ENCODE data around the gene SPG7.

The SPG7 gene

GRCh38 chr16:89482150-89482816 is 25.9 kb upstream of the SPG7 start:
- H3F3A ChIP-seq (ENCODE audit: insufficient read depth, low read length): no peaks in the 10 kb centered on the region
- no peaks in the 10 kb centered on the region for H3K9me2 ChIP-seq (ENCODE audit: low read depth, low read length)
- H3K27me3 ChIP-seq (ENCODE audit: insufficient read depth, low read length): no peaks in the 10 kb centered on the region
- peak overlapping the region; percentile 5 for H3K27ac ChIP-seq (ENCODE audit: low read depth, low read length, poor library complexity, severe bottlenecking)
- peaks cover 90% of the 10 kb centered on the region for H3K4me1 ChIP-seq (ENCODE audit: insufficient read depth, low read length, severe bottlenecking)
- no peak overlapping the region for H3K4me3 ChIP-seq (ENCODE audit: low read depth, low read length, poor library complexity, severe bottlenecking)
- peaks cover 13% of the 10 kb centered on the region for H3K36me3 ChIP-seq (ENCODE audit: insufficient read depth, low read length)
- no peaks in the 10 kb centered on the region for H3K9me3 ChIP-seq (ENCODE audit: low read length)
- no peak overlapping the region for H2AFZ ChIP-seq (ENCODE audit: low read length)
- H4K20me1 ChIP-seq (ENCODE audit: insufficient read depth, low read length): peaks cover 11% of the 10 kb centered on the region; the same call in 1 of the 2 replicates
- H3K9ac ChIP-seq (ENCODE audit: low read length): no peak overlapping the region
- no peak for TF ChIP-seq CTCF (IDR thresholded peaks at IDR 0.05; ENCODE audit: low read length)
- no peak for TF ChIP-seq EZH2 (IDR thresholded peaks at IDR 0.05; ENCODE audit: borderline replicate concordance, low read length)
- H3K4me2 ChIP-seq (ENCODE audit: low read length): no peak overlapping the region; the same call in 1 of the 2 replicates
- H3K79me2 ChIP-seq (ENCODE audit: insufficient read depth, low read length): peaks cover 96% of the 10 kb centered on the region

DNA sequence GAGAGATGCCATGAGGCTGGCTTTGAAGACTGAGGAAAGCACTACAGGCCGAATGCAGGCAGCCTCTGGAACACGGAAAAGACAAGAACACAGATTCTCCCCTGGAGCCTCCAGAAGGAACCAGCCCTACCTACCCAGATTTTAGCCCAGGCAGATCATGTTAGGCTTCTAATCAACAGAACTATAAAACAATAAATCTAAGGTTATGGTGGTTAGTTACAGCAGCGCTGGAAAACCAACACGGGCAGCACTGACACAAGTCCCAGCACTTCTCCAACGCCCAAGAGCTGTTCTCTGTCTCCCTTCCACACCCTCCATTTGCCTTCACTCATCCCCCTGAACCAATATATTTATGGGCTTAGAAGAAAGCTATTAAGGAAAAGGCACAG is 25.4 kb upstream of the SPG7 start:
- peaks cover 90% of the 10 kb centered on the region for H3K4me1 ChIP-seq (ENCODE audit: insufficient read depth, low read length, severe bottlenecking)

DNA sequence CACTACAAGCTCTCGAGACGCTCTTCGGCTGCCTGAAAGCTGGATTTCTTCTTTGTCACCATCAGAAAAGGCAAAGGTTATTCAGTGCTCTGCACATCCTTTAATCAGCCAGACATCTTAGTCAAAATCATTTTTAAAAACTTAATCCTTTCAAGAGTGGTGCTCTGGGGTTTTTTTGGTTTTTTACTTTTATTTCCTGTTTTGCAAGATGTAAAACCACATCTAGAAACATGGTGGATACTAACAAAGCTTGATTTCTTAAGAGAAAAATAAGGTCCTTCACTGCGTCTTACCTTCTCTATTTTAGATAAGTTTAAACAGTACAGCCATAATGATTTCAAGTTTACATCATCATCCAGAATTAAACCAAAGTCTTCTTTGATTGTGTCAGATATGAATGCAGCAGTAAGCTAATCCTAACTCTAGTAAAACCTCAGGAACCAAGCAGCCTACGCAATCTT is 24.1 kb upstream of the SPG7 start:
- H2AFZ ChIP-seq (ENCODE audit: low read length): no peak overlapping the region
- H3K9me3 ChIP-seq (ENCODE audit: low read length): no peaks in the 10 kb centered on the region
- peak overlapping the region; percentile 16 for H3K27ac ChIP-seq (ENCODE audit: low read depth, low read length, poor library complexity, severe bottlenecking)
- H3K36me3 ChIP-seq (ENCODE audit: insufficient read depth, low read length): peaks cover 13% of the 10 kb centered on the region
- H3F3A ChIP-seq (ENCODE audit: insufficient read depth, low read length): no peaks in the 10 kb centered on the region
- peaks cover 97% of the 10 kb centered on the region for H3K79me2 ChIP-seq (ENCODE audit: insufficient read depth, low read length)
- H3K4me3 ChIP-seq (ENCODE audit: low read depth, low read length, poor library complexity, severe bottlenecking): no peak overlapping the region
- peak overlapping the region; percentile 34; the same call in 1 of the 2 replicates for H3K4me2 ChIP-seq (ENCODE audit: low read length)
- H3K9ac ChIP-seq (ENCODE audit: low read length): no peak overlapping the region; the same call in 1 of the 2 replicates
- H3K4me1 ChIP-seq (ENCODE audit: insufficient read depth, low read length, severe bottlenecking): peaks cover 89% of the 10 kb centered on the region
- peaks cover 11% of the 10 kb centered on the region; the same call in 1 of the 2 replicates for H4K20me1 ChIP-seq (ENCODE audit: insufficient read depth, low read length)
- no peaks in the 10 kb centered on the region for H3K9me2 ChIP-seq (ENCODE audit: low read depth, low read length)
- H3K27me3 ChIP-seq (ENCODE audit: insufficient read depth, low read length): no peaks in the 10 kb centered on the region
- TF ChIP-seq EZH2 (IDR thresholded peaks at IDR 0.05; ENCODE audit: borderline replicate concordance, low read length): no peak
- no peak for TF ChIP-seq CTCF (IDR thresholded peaks at IDR 0.05; ENCODE audit: low read length)

More for the DNA sequence above, 25.4 kb upstream of the SPG7 start:
- no peaks in the 10 kb centered on the region for H3K27me3 ChIP-seq (ENCODE audit: insufficient read depth, low read length)
- H3K9me3 ChIP-seq (ENCODE audit: low read length): no peaks in the 10 kb centered on the region
- peaks cover 98% of the 10 kb centered on the region for H3K79me2 ChIP-seq (ENCODE audit: insufficient read depth, low read length)
- H4K20me1 ChIP-seq (ENCODE audit: insufficient read depth, low read length): peaks cover 11% of the 10 kb centered on the region; the same call in 1 of the 2 replicates
- no peak overlapping the region for H3K4me3 ChIP-seq (ENCODE audit: low read depth, low read length, poor library complexity, severe bottlenecking)
- H2AFZ ChIP-seq (ENCODE audit: low read length): no peak overlapping the region
- H3K9me2 ChIP-seq (ENCODE audit: low read depth, low read length): no peaks in the 10 kb centered on the region
- no peak overlapping the region for H3K9ac ChIP-seq (ENCODE audit: low read length)
- H3K36me3 ChIP-seq (ENCODE audit: insufficient read depth, low read length): peaks cover 13% of the 10 kb centered on the region
- no peaks in the 10 kb centered on the region for H3F3A ChIP-seq (ENCODE audit: insufficient read depth, low read length)
- H3K27ac ChIP-seq (ENCODE audit: low read depth, low read length, poor library complexity, severe bottlenecking): no peak overlapping the region
- no peak overlapping the region for H3K4me2 ChIP-seq (ENCODE audit: low read length)
- TF ChIP-seq CTCF (IDR thresholded peaks at IDR 0.05; ENCODE audit: low read length) (no peak), EZH2 (IDR thresholded peaks at IDR 0.05; ENCODE audit: borderline replicate concordance, low read length) (no peak)
